GM20000 (cell line): ENCODE data around the gene PER2.
"Not testable (repeated sequence)": the region's sequence is repeated elsewhere in the genome, so short reads cannot be mapped to it uniquely, and the experiment has no call there.

Experiments
- DNase-seq: peaks from one replicate; pipeline ENCODE4 v3.0.0; 2012; ENCODE audit warnings: low spot score
- CTCF ChIP-seq: IDR thresholded peaks from 2 replicates; pipeline ENCODE4 v1.5.1; 2012; ENCODE audit warnings: mild to moderate bottlenecking, control low read depth; ENCODE audit errors: extremely low read depth, missing control alignments

The PER2 gene

DNA sequence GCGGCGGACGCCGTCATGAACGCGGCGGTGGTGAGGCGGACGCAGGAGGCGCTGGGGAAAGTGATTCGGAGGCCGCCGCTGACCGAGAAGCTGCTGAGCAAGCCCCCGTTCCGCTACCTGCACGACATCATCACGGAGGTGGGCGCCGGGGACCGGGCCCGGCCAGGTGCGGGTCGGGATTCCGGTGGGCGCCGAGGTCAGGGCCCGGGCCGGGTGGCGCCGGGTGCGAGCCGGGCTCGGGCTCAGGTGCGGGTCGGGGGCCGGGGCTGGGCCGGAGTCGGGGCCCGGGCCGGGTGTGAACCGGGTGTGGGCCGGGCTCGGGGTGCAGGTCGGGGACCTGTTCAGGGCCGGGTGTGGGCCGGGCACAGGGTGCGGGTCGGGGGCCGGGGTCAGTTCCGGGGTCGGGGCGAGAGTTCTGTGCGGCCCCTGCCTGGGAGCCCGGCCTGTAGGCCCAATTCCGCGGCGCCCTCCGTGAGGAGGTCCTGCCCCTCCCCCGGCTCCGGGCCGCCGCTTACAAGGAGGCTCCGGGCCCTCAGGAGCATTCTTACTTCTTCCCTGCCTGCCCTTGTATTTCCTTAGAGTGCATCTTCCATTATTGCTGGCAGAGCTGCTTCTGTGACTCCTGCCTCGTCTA lies 32.4 kb upstream of the PER2 start:
- DNase-seq = peak; percentile 28
- TF ChIP-seq CTCF = no peak

- DNase-seq = peak; percentile 100
- TF ChIP-seq CTCF = no peak
Observed at GRCh38 chr2:238320246-238320647, 31.8 kb upstream of the PER2 start, which contains the start of gene TRAF3IP1. Gene TRAF3IP1, plus strand, starts transcription at chr2:238320518. Its CDS starts 145 bp downstream, at chr2:238320663.

DNA sequence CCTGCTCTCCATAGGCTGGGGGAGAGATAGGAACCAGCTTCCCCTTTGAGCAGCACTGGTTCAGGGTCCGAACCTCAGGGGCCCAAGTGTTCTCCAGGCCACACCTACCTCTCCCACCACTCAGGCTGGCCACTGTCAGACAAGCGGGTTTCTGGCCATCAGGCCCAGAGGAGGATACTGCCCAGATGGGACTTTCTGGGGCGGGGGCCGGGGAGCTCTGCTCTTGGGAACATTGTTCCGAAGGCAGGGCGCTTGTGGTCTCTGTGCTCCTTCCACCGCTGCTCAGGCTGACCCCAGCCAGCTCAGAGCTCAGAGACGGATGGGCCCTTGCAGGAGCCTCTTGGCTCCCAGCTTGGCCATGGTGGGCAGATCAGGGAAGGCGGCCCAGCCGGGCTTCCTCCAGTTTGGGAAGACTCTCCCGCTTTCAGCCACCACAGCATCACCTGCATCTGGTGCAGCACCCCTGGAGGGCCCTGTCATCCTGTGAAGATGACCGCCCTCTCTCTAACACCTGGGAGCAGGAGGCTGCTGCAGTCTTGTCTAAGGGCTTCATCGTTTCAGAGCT lies 26.7 kb upstream of the PER2 start:
- no peak for DNase-seq
- no peak for TF ChIP-seq CTCF

DNA sequence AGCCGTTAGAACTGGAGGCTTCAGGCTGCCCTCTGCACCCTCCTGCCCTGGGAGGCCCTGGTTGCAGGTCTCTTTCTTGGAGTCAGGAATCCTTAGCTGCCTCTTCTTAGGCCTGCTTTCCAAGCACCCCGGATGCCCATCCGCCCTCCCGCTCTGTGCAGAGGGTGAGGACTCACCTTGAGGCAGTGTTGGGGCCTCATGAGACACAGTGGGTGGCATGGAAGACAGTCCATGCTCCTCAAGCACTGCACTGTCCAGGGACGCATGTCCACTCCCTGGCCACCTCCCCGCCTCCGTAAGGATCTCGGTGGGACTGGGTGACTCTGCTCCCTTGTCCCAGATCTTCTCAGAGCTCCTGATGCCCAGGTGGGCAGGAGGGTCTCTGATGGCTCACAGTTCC lies 26.2 kb upstream of the PER2 start:
- no peak for DNase-seq
- TF ChIP-seq CTCF = no peak

DNA sequence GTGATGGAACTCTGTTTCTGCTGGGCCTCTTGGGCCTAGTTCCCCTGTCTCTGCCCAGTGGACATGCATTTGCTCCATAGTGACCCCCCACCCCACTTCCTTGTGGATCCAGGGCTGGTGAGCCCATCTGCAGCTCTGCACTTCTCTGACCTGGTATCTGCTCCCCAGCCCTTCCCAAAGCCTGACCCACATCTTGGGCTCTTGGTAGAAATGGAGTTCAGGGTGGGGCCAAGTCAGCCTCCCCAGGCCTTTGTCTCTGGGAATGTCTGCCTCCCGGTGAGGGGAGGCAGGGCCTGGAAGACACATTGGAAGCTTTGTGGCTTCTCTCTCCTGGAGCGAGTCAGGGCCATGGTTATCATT lies 25.6 kb upstream of the PER2 start:
- DNase-seq = no peak
- no peak for TF ChIP-seq CTCF

- no peak for TF ChIP-seq CTCF
- no peak for DNase-seq
Observed at GRCh38 chr2:238313289-238313990, 25.0 kb upstream of the PER2 start.

DNA sequence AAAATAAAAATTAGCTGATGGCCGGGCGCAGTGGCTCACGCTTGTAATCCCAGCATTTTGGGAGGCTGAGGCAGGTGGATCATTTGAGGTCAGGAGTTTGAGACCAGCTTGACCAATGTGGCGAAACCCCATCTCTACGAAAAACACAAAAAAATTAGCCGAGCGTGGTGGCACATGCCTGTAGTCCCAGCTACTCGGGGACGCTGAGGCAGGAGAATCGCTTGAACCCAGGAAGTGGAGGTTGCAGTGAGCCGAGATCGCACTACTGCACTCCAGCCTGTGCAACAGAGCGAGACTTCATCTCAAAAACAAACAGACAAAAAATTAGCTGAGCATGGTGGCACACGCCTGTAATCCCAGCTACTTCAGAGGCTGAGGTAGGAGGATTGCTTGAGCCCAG lies 22.3 kb upstream of the PER2 start:
- DNase-seq = not testable (repeated sequence)
